ENCODE results near the gene GABRB1.

GRCh38 chr4:47235721-47236120, 204.4 kb downstream of the GABRB1 start:
- no peak for TF ChIP-seq CTCF (conservative IDR thresholded peaks at IDR 0.05 in 1 of 2, IDR thresholded peaks at IDR 0.05 in 1 of 2; ENCODE audit: low read depth in 1 of 2, low read length in 2 of 2)
- TF ChIP-seq EZH2 (IDR thresholded peaks at IDR 0.05; ENCODE audit: low read length, missing control alignments): no peak

Measured in fibroblast of lung (primary cell).